A549 (cell line): ENCODE measurements around the gene NAA50.

Experiments used
- CEBPB ChIP-seq, 2 experiments: fragments of >200 bp in 1 of 2; sonication (Bioruptor Twin) in 1 of 2; formaldehyde crosslinking in 1 of 2; IDR thresholded peaks; 2 replicates each; pipeline ENCODE4 v1.6.1; 2012 to 2016
- CTCF ChIP-seq: fragments of >200 bp; sonication (Bioruptor Twin); formaldehyde crosslinking; IDR thresholded peaks from 3 replicates; pipeline ENCODE4 v1.5.1; 2016
- EP300 ChIP-seq, 2 experiments: fragments of >200 bp; sonication (Bioruptor Twin); formaldehyde crosslinking; IDR thresholded peaks; 2 replicates in 1 of 2; 3 replicates in 1 of 2; pipeline ENCODE4 v1.6.1; 2016 to 2017
- JUN ChIP-seq, 2 experiments: fragments of >200 bp; sonication (Bioruptor Twin); formaldehyde crosslinking; IDR thresholded peaks; 2 replicates in 1 of 2; 3 replicates in 1 of 2; pipeline ENCODE4 v1.6.1; 2016 to 2017
- JUNB ChIP-seq: fragments of >200 bp; sonication (Bioruptor Twin); formaldehyde crosslinking; IDR thresholded peaks from 2 replicates; pipeline ENCODE4 v1.6.1; 2016
- KDM1A ChIP-seq: fragments of 200-600 bp; sonication (generic); IDR thresholded peaks from 2 replicates; pipeline ENCODE4 v1.6.1; 2016; ENCODE audit warnings: low read depth, mild to moderate bottlenecking
- MYC ChIP-seq: IDR thresholded peaks from 2 replicates; pipeline ENCODE4 v1.6.1; 2012; ENCODE audit warnings: mild to moderate bottlenecking, inconsistent platforms, low read length, improper control_type of control experiment, borderline replicate concordance
- NR3C1 ChIP-seq: fragments of >200 bp; sonication (Bioruptor Twin); formaldehyde crosslinking; IDR thresholded peaks from 3 replicates; pipeline ENCODE4 v1.6.1; 2017
- POLR2A ChIP-seq: IDR thresholded peaks from 2 replicates; pipeline ENCODE4 v1.6.1; 2012; ENCODE audit warnings: mild to moderate bottlenecking, low read length
- RAD21 ChIP-seq, 2 experiments: fragments of >200 bp in 1 of 2; sonication (Bioruptor Twin) in 1 of 2; formaldehyde crosslinking in 1 of 2; IDR thresholded peaks in 1 of 2; conservative IDR thresholded peaks in 1 of 2; 2 replicates in 1 of 2; 3 replicates in 1 of 2; pipeline ENCODE4 v1.6.1; 2012 to 2018; ENCODE audit warnings: inconsistent platforms in 1 of 2
- SMC3 ChIP-seq: fragments of >200 bp; sonication (Bioruptor Twin); formaldehyde crosslinking; IDR thresholded peaks from 3 replicates; pipeline ENCODE4 v1.6.1; 2018; ENCODE audit warnings: inconsistent platforms
- TF ChIP-seq, protein P1 (sequence below): fragments of 450-650 bp; IDR thresholded peaks from 2 replicates; pipeline ENCODE4 v1.6.1; 2014; ENCODE audit warnings: antibody characterized with exemption
- TF ChIP-seq, protein P2 (sequence below): fragments of 150-350 bp; IDR thresholded peaks from 2 replicates; pipeline ENCODE4 v1.6.1; 2014; ENCODE audit warnings: low read depth, mild to moderate bottlenecking, low read length

- no peak for TF ChIP-seq POLR2A
- TF ChIP-seq CTCF = no peak
- no peak for TF ChIP-seq CEBPB (IDR thresholded peaks at IDR 0.05)
- TF ChIP-seq, protein P1, sequence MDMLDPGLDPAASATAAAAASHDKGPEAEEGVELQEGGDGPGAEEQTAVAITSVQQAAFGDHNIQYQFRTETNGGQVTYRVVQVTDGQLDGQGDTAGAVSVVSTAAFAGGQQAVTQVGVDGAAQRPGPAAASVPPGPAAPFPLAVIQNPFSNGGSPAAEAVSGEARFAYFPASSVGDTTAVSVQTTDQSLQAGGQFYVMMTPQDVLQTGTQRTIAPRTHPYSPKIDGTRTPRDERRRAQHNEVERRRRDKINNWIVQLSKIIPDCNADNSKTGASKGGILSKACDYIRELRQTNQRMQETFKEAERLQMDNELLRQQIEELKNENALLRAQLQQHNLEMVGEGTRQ = no peak
- no peak for TF ChIP-seq RAD21 (conservative IDR thresholded peaks at IDR 0.05 in 1 of 2, IDR thresholded peaks at IDR 0.05 in 1 of 2)
- TF ChIP-seq, protein P2, sequence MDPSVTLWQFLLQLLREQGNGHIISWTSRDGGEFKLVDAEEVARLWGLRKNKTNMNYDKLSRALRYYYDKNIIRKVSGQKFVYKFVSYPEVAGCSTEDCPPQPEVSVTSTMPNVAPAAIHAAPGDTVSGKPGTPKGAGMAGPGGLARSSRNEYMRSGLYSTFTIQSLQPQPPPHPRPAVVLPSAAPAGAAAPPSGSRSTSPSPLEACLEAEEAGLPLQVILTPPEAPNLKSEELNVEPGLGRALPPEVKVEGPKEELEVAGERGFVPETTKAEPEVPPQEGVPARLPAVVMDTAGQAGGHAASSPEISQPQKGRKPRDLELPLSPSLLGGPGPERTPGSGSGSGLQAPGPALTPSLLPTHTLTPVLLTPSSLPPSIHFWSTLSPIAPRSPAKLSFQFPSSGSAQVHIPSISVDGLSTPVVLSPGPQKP = no peak
- TF ChIP-seq EP300 (IDR thresholded peaks at IDR 0.05) = no peak
- TF ChIP-seq JUN (IDR thresholded peaks at IDR 0.05) = no peak
- no peak for TF ChIP-seq KDM1A
- no peak for TF ChIP-seq SMC3
- no peak for TF ChIP-seq NR3C1
- no peak for TF ChIP-seq MYC
- TF ChIP-seq JUNB = no peak
These were observed 17.4 kb downstream of the NAA50 start for GRCh38 chr3:113728661-113729060.
